Measurements from ENCODE around the gene DMXL2.
"Not testable (repeated sequence)": the region's sequence is repeated elsewhere in the genome, so short reads cannot be mapped to it uniquely, and the experiment has no call there.

The DMXL2 gene

GRCh38 chr15:51667478-51667877, 44.9 kb upstream of the DMXL2 start:
- DNase-seq (ENCODE audit: low read depth in 1 of 2, low spot score in 1 of 2) = no peak
- H3K27me3 ChIP-seq (ENCODE audit: insufficient read depth, poor library complexity, severe bottlenecking) = no peaks in the 10 kb centered on the region
- H3K27ac ChIP-seq (replicated peaks) = no peak overlapping the region
- H3K4me3 ChIP-seq (replicated peaks; ENCODE audit: insufficient read depth, low read length) = no peak overlapping the region
- no peak for TF ChIP-seq CTCF (IDR thresholded peaks at IDR 0.05; ENCODE audit: insufficient read depth, low read length)
- TF ChIP-seq POLR2AphosphoS5 (IDR thresholded peaks at IDR 0.05; ENCODE audit: low read depth) = no peak
- no peak for TF ChIP-seq SPI1 (IDR thresholded peaks at IDR 0.05; ENCODE audit: borderline replicate concordance, low read depth)
- no peak for TF ChIP-seq GABPA (IDR thresholded peaks at IDR 0.05; ENCODE audit: low read depth)
- no peak for TF ChIP-seq REST (IDR thresholded peaks at IDR 0.05; ENCODE audit: insufficient replicate concordance, low read depth)

- DNase-seq (ENCODE audit: low read depth in 1 of 2, low spot score in 1 of 2) = no peak
- H3K4me3 ChIP-seq (replicated peaks; ENCODE audit: insufficient read depth, low read length) = no peak overlapping the region
- H3K27ac ChIP-seq (replicated peaks) = no peak overlapping the region
- no peaks in the 10 kb centered on the region for H3K27me3 ChIP-seq (ENCODE audit: insufficient read depth, poor library complexity, severe bottlenecking)
- TF ChIP-seq GABPA (IDR thresholded peaks at IDR 0.05; ENCODE audit: low read depth) (no peak), POLR2AphosphoS5 (IDR thresholded peaks at IDR 0.05; ENCODE audit: low read depth) (no peak), SPI1 (IDR thresholded peaks at IDR 0.05; ENCODE audit: borderline replicate concordance, low read depth) (no peak), REST (IDR thresholded peaks at IDR 0.05; ENCODE audit: insufficient replicate concordance, low read depth) (no peak), CTCF (IDR thresholded peaks at IDR 0.05; ENCODE audit: insufficient read depth, low read length) (no peak)
Measured at GRCh38 chr15:51661072-51661471, 38.5 kb upstream of the DMXL2 start.

- Histone ChIP-seq H3K4me3 (replicated peaks; ENCODE audit: insufficient read depth, low read length) (no peak overlapping the region), H3K27ac (replicated peaks) (no peak overlapping the region), H3K27me3 (ENCODE audit: insufficient read depth, poor library complexity, severe bottlenecking) (no peaks in the 10 kb centered on the region)
- no peak for TF ChIP-seq REST (IDR thresholded peaks at IDR 0.05; ENCODE audit: insufficient replicate concordance, low read depth)
- no peak for TF ChIP-seq SPI1 (IDR thresholded peaks at IDR 0.05; ENCODE audit: borderline replicate concordance, low read depth)
- no peak for TF ChIP-seq GABPA (IDR thresholded peaks at IDR 0.05; ENCODE audit: low read depth)
- TF ChIP-seq POLR2AphosphoS5 (IDR thresholded peaks at IDR 0.05; ENCODE audit: low read depth) = no peak
- TF ChIP-seq CTCF (IDR thresholded peaks at IDR 0.05; ENCODE audit: insufficient read depth, low read length) = no peak
- peak in 1 of 2 experiments; percentile 49 for DNase-seq (ENCODE audit: low read depth in 1 of 2, low spot score in 1 of 2)
Measured at GRCh38 chr15:51658664-51659063, 36.1 kb upstream of the DMXL2 start.

GRCh38 chr15:51655401-51656057, 33.0 kb upstream of the DMXL2 start:
- not testable (repeated sequence) for H3K27me3 ChIP-seq (ENCODE audit: insufficient read depth, poor library complexity, severe bottlenecking); H3K27ac ChIP-seq (replicated peaks); H3K4me3 ChIP-seq (replicated peaks; ENCODE audit: insufficient read depth, low read length); DNase-seq (ENCODE audit: low read depth in 1 of 2, low spot score in 1 of 2)
